CD8-positive, alpha-beta memory T cell (primary cell): ENCODE data around the gene LDHAL6A. TPM values are rescaled to one million over a fixed set of nuclear protein-coding genes. Genes with fewer than 3 reads are reported as not detected.

Experiments used
- CTCF ChIA-PET: fragments of 350-600 bp; sonication (Branson Sonifier 250); formaldehyde crosslinking; loops from one replicate; lab custom pipeline; 2021; ENCODE audit warnings: antibody characterized with exemption; lab: Charles Lee
- POLR2A ChIA-PET: fragments of 350-600 bp; sonication (Branson Sonifier 250); formaldehyde crosslinking; loops from one replicate; lab custom pipeline; 2021; ENCODE audit warnings: antibody characterized with exemption; lab: Charles Lee
- DNase-seq, 5 donors: peaks; one replicate each; pipeline versions ENCODE4 v3.0.0 to v3.0.0-alpha.2; 2020 to 2022; ENCODE audit warnings: mixed read lengths in 1 of 5
- H3K27ac ChIP-seq: one replicate; pipeline ENCODE4 v1.7.0; 2013; ENCODE audit warnings: low read depth, mild to moderate bottlenecking, low read length, moderate library complexity
- H3K27me3 ChIP-seq: 2 replicates; pipeline ENCODE4 v1.7.0; 2013; ENCODE audit warnings: low read length, mild to moderate bottlenecking; ENCODE audit not compliant: insufficient read depth, poor library complexity, severe bottlenecking
- H3K36me3 ChIP-seq: 2 replicates; pipeline ENCODE4 v1.7.0; 2013; ENCODE audit warnings: mild to moderate bottlenecking, low read length, moderate library complexity; ENCODE audit not compliant: insufficient read depth
- H3K4me1 ChIP-seq: 2 replicates; pipeline ENCODE4 v1.7.0; 2013; ENCODE audit warnings: mild to moderate bottlenecking, low read length, moderate library complexity; ENCODE audit not compliant: insufficient read depth
- H3K4me3 ChIP-seq: 2 replicates; pipeline ENCODE4 v1.7.0; 2013; ENCODE audit warnings: mild to moderate bottlenecking, low read length
- H3K9me3 ChIP-seq: 2 replicates; pipeline ENCODE4 v1.7.0; 2013; ENCODE audit warnings: mild to moderate bottlenecking, low read length
- H3K27ac Mint-ChIP-seq, 8 donors: one replicate each; pipeline ENCODE4 v1.8.0; 2020 to 2021; ENCODE audit warnings: mixed read lengths in 8 of 8, mild to moderate bottlenecking in 6 of 8, inconsistent platforms in 3 of 8, moderate library complexity in 3 of 8
- H3K27me3 Mint-ChIP-seq, 2 donors: one replicate each; pipeline ENCODE4 v1.8.0; 2020 to 2021; ENCODE audit warnings: mixed read lengths in 2 of 2, mild to moderate bottlenecking in 1 of 2, moderate library complexity in 1 of 2
- H3K36me3 Mint-ChIP-seq, 3 donors: one replicate each; pipeline ENCODE4 v1.8.0; 2020 to 2021; ENCODE audit warnings: mixed read lengths in 3 of 3, inconsistent platforms in 1 of 3, mild to moderate bottlenecking in 1 of 3
- H3K4me1 Mint-ChIP-seq, 3 donors: one replicate each; pipeline ENCODE4 v1.8.0; 2020 to 2021; ENCODE audit warnings: mixed read lengths in 3 of 3, inconsistent platforms in 1 of 3, mild to moderate bottlenecking in 1 of 3
- H3K4me3 Mint-ChIP-seq, 7 donors: one replicate each; pipeline ENCODE4 v1.8.0; 2020 to 2021; ENCODE audit warnings: mixed read lengths in 7 of 7, mild to moderate bottlenecking in 6 of 7, moderate library complexity in 4 of 7, inconsistent platforms in 2 of 7
- H3K9me3 Mint-ChIP-seq, 5 donors: one replicate each; pipeline ENCODE4 v1.8.0; 2020 to 2022; ENCODE audit warnings: mixed read lengths in 5 of 5, mild to moderate bottlenecking in 3 of 5, moderate library complexity in 2 of 5, inconsistent platforms in 1 of 5
- polyA plus RNA-seq: library from polyadenylated mRNA; unstranded; fragments of 300-500 nt; fragmentation: Illumina TruSeq; gene quantifications from one replicate; pipeline ENCODE4 v1.2.3, GENCODE V29; 2021
- total RNA-seq, 2 experiments: library from RNA; stranded (reverse); gene quantifications; one replicate each; pipeline ENCODE4 v1.2.3, GENCODE V29; 2021

LDHAL6A gene
- total and polyA plus RNA-seq, 3 experiments from 2014 or later: not detected

DNA sequence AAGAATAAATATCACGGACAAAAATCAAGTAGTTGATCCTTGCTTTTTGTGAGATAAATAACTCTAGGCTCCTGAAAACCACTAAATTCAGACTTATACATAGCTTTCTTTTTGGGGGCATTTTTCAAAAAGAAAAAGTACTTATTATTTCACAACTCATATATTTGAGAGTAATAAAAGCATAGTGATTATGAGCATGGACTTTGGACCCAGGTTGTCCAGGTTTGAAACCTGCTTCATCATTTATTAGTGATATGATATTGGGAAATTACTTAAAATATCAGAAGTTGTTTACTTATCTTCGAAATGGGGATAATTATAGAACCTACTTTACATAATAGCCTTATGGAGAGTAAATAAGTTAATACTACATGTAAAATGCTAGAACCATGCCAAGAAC, 17.0 kb upstream of the LDHAL6A start:
- CTCF ChIA-PET: no interaction called here
- Histone ChIP-seq H3K27me3 (no peaks in the 10 kb centered on the region), H3K36me3 (no peaks in the 10 kb centered on the region), H3K9me3 (no peaks in the 10 kb centered on the region), H3K4me3 (no peak overlapping the region), H3K27ac (no peak overlapping the region), H3K4me1 (no peaks in the 10 kb centered on the region)
- Mint-ChIP-seq H3K36me3 (peaks cover 0 to 20% (median 3%) of the 10 kb centered on the region in 3 donors), H3K4me3 (no peak overlapping the region), H3K27me3 (peaks cover 0 to 5% of the 10 kb centered on the region in 2 donors), H3K27ac (no peak overlapping the region), H3K9me3 (peaks cover 0 to 10% (median 1%) of the 10 kb centered on the region in 5 donors), H3K4me1 (no peaks in the 10 kb centered on the region)
- POLR2A ChIA-PET: no interaction called here
- no peak for DNase-seq

DNA sequence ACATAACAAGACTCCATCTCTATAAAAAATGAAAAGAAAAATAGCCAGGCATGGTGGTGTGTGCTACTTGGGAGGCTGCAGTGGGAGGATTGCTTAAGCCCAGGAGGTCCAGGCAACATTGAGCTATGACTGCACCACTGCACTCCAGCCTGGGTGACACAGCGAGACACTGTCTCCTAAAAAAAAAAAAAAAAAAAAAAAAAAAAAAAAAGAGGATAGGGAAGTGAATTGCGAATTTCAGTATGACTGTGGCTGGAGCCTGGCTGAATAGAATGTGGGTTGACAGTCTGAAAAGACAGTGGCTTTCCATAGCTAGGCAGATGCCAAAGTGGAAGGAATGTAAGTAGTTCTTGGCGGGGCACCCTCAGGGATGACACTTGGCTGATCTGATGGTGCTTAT, 6.4 kb upstream of the LDHAL6A start:
- POLR2A ChIA-PET: no interaction called here
- H3K9me3 ChIP-seq: no peaks in the 10 kb centered on the region
- Mint-ChIP-seq H3K27ac (peak overlapping the region in 1 of 8 donors; percentile 59), H3K9me3 (no peaks in the 10 kb centered on the region), H3K4me1 (peaks cover 0 to 3% (median 0%) of the 10 kb centered on the region in 3 donors), H3K36me3 (peaks cover 0 to 2% (median 0%) of the 10 kb centered on the region in 3 donors), H3K4me3 (no peak overlapping the region), H3K27me3 (peaks cover 2 to 13% of the 10 kb centered on the region in 2 donors)
- CTCF ChIA-PET: no interaction called here
- H3K27ac ChIP-seq: no peak overlapping the region
- no peak overlapping the region for H3K4me3 ChIP-seq
- no peak for DNase-seq
- no peaks in the 10 kb centered on the region for H3K27me3 ChIP-seq
- no peaks in the 10 kb centered on the region for H3K4me1 ChIP-seq
- no peaks in the 10 kb centered on the region for H3K36me3 ChIP-seq

DNA sequence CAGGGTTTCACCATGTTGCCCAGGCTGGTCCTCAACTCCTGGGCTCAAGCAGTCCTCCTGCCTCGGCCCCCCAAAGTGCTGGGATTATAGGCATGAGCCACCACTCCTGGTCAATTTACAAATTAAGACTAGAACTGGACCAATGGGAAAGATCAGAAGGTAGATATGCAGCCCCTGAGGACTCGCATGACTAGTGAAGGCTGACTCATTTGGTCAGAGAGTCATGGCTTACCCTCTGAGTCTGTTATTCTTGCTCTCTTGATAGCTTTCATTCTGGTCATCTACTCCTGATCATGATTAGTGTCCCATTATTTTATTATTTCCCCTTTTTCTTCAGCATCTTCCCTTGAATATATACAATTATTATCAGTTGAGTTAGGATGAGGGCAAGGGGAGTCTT, 2.7 kb upstream of the LDHAL6A start:
- no peak overlapping the region for H3K4me3 Mint-ChIP-seq
- peaks cover 0 to 7% (median 0%) of the 10 kb centered on the region in 3 donors for H3K4me1 Mint-ChIP-seq
- H3K27ac ChIP-seq: no peak overlapping the region
- ChIA-PET CTCF (no interaction called here), POLR2A (no interaction called here)
- no peak overlapping the region for H3K27ac Mint-ChIP-seq
- H3K27me3 Mint-ChIP-seq: peaks cover 4 to 8% of the 10 kb centered on the region in 2 donors
- no peaks in the 10 kb centered on the region for H3K36me3 ChIP-seq
- H3K4me1 ChIP-seq: no peaks in the 10 kb centered on the region
- H3K27me3 ChIP-seq: no peaks in the 10 kb centered on the region
- no peaks in the 10 kb centered on the region for H3K9me3 ChIP-seq
- H3K36me3 Mint-ChIP-seq: peaks cover 0 to 2% (median 0%) of the 10 kb centered on the region in 3 donors
- DNase-seq: no peak
- no peak overlapping the region for H3K4me3 ChIP-seq
- peaks cover 0 to 2% (median 0%) of the 10 kb centered on the region in 5 donors for H3K9me3 Mint-ChIP-seq

DNA sequence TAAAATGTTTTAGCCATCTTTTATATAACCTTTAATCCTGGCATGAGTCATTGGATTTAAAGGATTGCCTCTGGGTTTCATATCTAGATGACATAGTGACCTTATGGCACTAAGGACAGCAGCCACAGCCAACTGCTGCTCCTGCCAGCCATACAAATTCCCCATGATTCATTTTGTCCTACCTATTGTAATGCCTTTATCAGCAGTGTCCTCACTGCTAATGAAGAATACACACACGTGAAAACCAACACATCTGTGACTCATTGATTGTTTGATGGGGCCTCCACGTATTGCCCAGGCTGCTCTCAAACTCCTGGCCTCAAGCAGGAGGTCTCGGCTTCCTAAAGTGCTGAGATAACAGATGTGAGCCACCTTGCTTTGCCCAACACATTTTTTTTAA, 1.8 kb downstream of the LDHAL6A start:
- CTCF ChIA-PET: no interaction called here

DNA sequence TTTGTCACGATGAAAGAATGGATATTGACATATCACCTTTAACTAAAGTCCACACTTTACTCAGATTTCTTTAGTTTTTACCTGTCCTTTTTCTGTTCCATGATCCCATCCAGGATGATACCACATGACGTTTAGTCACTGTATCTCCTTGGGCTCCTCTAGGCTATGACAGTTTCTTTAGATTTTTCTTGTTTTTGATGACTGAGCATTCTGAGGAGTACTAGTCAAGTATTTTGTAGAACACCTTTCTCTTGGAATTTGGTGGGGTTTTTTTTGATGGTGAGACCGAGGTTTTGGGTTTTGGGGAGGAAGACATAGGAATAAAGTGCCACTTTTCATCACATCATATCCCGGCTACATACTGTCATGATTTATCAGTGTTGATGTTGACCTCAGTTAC, 4.0 kb downstream of the LDHAL6A start:
- Mint-ChIP-seq H3K27me3 (peaks cover 0 to 2% of the 10 kb centered on the region in 2 donors), H3K9me3 (peaks cover 0 to 2% (median 0%) of the 10 kb centered on the region in 5 donors), H3K27ac (peak overlapping the region in 1 of 8 donors; percentile 78), H3K4me3 (no peak overlapping the region), H3K4me1 (no peaks in the 10 kb centered on the region), H3K36me3 (no peaks in the 10 kb centered on the region)
- no peak overlapping the region for H3K4me3 ChIP-seq
- no peaks in the 10 kb centered on the region for H3K9me3 ChIP-seq
- no peak for DNase-seq
- H3K27me3 ChIP-seq: no peaks in the 10 kb centered on the region
- no peaks in the 10 kb centered on the region for H3K36me3 ChIP-seq
- no peak overlapping the region for H3K27ac ChIP-seq
- H3K4me1 ChIP-seq: no peaks in the 10 kb centered on the region
- ChIA-PET CTCF (no interaction called here), POLR2A (no interaction called here)

More for the DNA sequence above, 1.8 kb downstream of the LDHAL6A start:
- H3K27ac Mint-ChIP-seq: no peak overlapping the region
- peaks cover 4% of the 10 kb centered on the region in 2 donors for H3K27me3 Mint-ChIP-seq
- Histone ChIP-seq H3K4me1 (no peaks in the 10 kb centered on the region), H3K27me3 (no peaks in the 10 kb centered on the region), H3K27ac (no peak overlapping the region), H3K4me3 (no peak overlapping the region), H3K36me3 (no peaks in the 10 kb centered on the region), H3K9me3 (no peaks in the 10 kb centered on the region)
- no peak for DNase-seq
- peaks cover 0 to 2% (median 0%) of the 10 kb centered on the region in 5 donors for H3K9me3 Mint-ChIP-seq
- H3K4me1 Mint-ChIP-seq: peaks cover 0 to 7% (median 0%) of the 10 kb centered on the region in 3 donors
- POLR2A ChIA-PET: no interaction called here
- no peak overlapping the region for H3K4me3 Mint-ChIP-seq
- H3K36me3 Mint-ChIP-seq: no peaks in the 10 kb centered on the region

DNA sequence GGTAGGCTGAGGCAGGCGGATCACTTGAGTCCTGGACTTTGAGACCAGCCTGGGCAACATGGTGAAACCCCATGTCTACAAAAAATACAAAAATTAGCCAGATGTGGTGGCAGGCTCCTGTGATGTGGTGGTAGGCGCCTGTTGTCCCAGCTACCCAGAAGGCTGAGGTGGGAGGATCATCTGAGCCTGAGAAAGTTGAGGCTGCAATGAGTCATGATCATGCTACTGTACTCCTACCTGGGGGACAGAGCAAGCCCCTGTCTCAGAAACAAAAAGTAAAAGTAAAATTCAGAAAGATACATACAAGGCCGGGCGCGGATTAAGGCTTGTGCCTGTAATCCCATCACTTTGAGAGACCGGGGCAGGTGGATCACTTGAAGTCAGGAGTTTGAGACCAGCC, 6.3 kb downstream of the LDHAL6A start:
- Mint-ChIP-seq H3K27ac (no peak overlapping the region), H3K27me3 (no peaks in the 10 kb centered on the region), H3K4me3 (no peak overlapping the region), H3K9me3 (no peaks in the 10 kb centered on the region), H3K4me1 (no peaks in the 10 kb centered on the region), H3K36me3 (peaks cover 0 to 4% (median 1%) of the 10 kb centered on the region in 3 donors)
- ChIA-PET CTCF (no interaction called here), POLR2A (no interaction called here)
- no peaks in the 10 kb centered on the region for H3K27me3 ChIP-seq
- H3K36me3 ChIP-seq: no peaks in the 10 kb centered on the region
- no peak overlapping the region for H3K4me3 ChIP-seq
- no peak overlapping the region for H3K27ac ChIP-seq
- no peaks in the 10 kb centered on the region for H3K9me3 ChIP-seq
- no peaks in the 10 kb centered on the region for H3K4me1 ChIP-seq
- no peak for DNase-seq

DNA sequence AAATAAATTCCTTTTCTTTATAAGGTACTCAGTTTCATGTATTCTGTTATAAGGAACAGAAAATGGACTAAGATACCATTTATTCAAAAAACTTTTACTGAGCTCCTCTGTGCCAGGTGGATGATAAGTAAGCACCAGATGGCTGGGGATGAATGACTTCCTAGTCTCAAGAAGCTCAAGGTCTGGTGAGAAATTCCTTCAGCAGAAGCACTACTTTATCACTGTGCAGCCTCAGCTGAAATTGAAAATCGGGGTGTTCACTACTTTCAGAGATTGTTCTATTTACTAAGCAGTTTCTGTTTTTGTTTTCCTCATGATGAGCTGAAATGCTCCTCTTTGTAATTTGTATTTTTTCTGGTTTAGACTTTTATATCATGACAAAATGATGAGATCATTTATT, 7.8 kb downstream of the LDHAL6A start:
- DNase-seq: no peak
- H3K36me3 ChIP-seq: no peaks in the 10 kb centered on the region
- no peak overlapping the region for H3K27ac Mint-ChIP-seq
- ChIA-PET POLR2A (no interaction called here), CTCF (no interaction called here)
- H3K4me1 Mint-ChIP-seq: no peaks in the 10 kb centered on the region
- peaks cover 0 to 4% (median 2%) of the 10 kb centered on the region in 3 donors for H3K36me3 Mint-ChIP-seq
- no peaks in the 10 kb centered on the region for H3K27me3 ChIP-seq
- no peaks in the 10 kb centered on the region for H3K9me3 Mint-ChIP-seq
- H3K27ac ChIP-seq: no peak overlapping the region
- no peaks in the 10 kb centered on the region for H3K4me1 ChIP-seq
- H3K27me3 Mint-ChIP-seq: no peaks in the 10 kb centered on the region
- H3K4me3 Mint-ChIP-seq: no peak overlapping the region
- no peak overlapping the region for H3K4me3 ChIP-seq
- H3K9me3 ChIP-seq: no peaks in the 10 kb centered on the region

DNA sequence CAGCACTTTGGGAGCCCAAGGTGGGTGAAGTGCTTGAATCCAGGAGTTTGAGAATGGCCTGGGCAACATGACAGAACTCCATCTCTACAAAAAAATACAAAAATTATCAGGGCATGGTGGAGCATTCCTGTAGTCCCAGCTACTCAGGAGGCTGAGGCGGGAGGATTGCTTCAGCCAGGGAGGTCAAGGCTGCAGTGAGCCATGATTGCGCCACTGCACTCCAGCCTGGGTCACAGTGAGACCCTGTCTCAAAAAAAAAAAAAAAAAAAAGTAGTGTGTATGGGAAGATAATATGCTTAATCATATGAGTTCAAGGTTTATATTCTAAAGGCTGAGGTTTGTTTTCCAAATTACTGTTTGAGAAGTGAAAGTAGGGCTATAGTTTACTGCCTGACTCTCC, 10.7 kb downstream of the LDHAL6A start:
- H3K4me1 Mint-ChIP-seq: no peaks in the 10 kb centered on the region
- no peaks in the 10 kb centered on the region for H3K4me1 ChIP-seq
- no peaks in the 10 kb centered on the region for H3K27me3 ChIP-seq
- H3K36me3 Mint-ChIP-seq: peaks cover 0 to 6% (median 2%) of the 10 kb centered on the region in 3 donors
- H3K27me3 Mint-ChIP-seq: no peaks in the 10 kb centered on the region
- H3K27ac Mint-ChIP-seq: no peak overlapping the region
- ChIA-PET POLR2A (no interaction called here), CTCF (no interaction called here)
- no peak for DNase-seq
- no peak overlapping the region for H3K4me3 Mint-ChIP-seq
- no peak overlapping the region for H3K4me3 ChIP-seq
- no peaks in the 10 kb centered on the region for H3K36me3 ChIP-seq
- H3K9me3 Mint-ChIP-seq: no peaks in the 10 kb centered on the region
- no peak overlapping the region for H3K27ac ChIP-seq
- no peaks in the 10 kb centered on the region for H3K9me3 ChIP-seq
